HG03135 (cell line): ENCODE results near the gene GFRA4.

Experiments used
- ATAC-seq: cut with Tn5 transposase; IDR thresholded peaks from one replicate; pipeline ENCODE4 v1.9.1; 2021; ENCODE audit warnings: mild to moderate bottlenecking, moderate library complexity; ENCODE audit not compliant: unreplicated experiment

GFRA4 gene

DNA sequence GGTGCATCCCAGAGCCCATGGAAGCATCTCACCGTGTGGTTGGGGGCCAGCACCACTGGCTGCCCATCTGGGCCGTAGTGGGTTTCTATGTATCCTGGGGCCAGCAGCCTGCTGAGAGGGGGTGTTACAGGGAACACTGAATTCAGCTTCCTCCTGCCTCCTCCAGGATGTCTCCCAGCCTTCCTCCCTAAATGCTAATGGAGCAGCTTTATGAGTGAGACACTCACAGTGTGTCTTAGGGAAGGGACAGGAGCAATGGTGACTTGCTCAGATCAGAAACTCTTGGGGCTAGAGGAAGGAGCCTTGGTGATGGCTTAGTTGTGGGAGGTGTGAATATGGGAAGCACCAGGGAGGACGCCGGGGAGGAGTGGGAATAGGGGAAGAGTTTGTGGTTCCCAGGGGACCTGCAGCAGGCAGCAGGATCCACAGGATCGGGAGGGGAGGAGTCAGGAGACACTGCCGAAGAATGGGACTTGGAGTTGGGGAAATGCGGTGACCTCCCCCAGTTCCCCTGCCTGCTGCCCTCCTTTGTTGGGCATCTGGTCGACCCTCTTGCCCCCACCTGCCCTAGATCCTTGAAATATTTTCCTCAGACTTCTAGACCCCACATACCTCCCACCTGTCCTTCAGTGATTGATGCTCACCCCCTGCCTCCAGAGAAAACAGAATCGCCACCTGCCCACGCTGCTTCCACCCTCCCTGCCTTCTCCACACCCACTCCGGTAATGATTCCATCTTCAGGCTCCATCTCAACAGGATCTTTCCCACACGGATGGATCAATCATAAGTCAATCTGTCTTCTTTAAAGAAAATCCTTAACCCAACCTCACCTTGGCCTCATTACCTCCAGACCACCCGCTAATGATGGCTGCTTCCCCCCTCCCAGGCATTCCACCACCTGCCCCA, 12.0 kb upstream of the GFRA4 start:
- ATAC-seq: no peak

- ATAC-seq: no peak
Measured at GRCh38 chr20:3674447-3674846, 11.2 kb upstream of the GFRA4 start.

GRCh38 chr20:3673221-3674070, 10.2 kb upstream of the GFRA4 start:
- ATAC-seq: no peak

DNA sequence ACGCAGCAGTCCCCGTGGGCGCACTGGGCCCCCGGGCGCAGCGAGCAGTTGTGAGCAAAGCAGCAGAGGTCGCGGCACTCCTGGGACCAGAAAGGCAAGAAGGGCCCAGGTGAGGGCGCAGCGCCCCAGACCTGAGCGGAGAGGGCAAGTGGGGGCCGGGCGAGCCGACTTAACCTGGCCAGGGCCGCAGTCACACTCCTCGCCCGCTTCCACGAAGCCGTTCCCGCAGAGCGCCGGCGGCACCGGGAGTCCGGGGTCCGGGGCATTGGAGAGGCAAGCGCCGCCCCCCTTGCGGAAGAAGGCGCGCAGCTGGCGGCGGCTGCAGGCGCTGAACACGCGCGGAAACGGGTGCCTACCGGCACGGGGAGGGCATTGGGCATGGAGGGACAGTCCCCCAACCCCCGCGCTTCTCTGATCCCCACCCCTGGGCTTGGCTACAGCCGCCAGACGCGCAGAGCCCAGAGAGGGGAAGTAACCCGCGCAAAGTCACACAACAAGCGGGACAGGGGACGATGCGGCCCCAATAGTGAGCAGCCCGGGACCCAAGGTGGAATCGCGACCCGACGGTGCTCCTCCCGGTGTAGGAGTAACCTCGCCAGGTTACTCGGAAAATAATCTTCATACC, 9.5 kb upstream of the GFRA4 start:
- no peak for ATAC-seq

DNA sequence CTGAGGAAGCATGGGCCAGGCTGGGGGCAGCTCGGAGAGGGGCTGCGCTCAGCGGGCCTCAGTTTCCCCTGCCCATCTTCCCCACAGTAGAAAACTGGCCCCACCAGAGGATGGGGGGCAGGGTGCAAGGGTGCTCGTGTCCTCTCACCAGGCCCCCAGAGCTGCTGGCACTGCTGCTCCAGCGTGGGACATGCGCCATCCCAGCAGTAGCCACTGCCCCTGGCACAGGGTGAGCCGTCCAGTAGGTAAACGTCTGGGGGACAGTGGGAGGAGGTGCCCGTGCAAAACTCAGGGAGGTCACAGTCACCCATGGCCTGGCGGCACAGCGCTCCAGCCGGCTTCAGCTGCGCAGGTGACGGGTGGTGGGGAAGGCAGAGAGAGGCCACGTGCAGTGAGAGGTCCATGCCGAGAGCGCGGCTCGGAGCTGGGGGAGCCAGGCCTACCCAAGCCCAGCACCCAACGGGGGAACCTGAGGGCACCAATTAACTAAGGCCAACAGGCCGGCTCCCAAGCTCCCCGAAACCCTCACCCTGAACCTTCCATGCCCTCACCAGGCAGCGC, 8.9 kb upstream of the GFRA4 start:
- ATAC-seq: no peak

DNA sequence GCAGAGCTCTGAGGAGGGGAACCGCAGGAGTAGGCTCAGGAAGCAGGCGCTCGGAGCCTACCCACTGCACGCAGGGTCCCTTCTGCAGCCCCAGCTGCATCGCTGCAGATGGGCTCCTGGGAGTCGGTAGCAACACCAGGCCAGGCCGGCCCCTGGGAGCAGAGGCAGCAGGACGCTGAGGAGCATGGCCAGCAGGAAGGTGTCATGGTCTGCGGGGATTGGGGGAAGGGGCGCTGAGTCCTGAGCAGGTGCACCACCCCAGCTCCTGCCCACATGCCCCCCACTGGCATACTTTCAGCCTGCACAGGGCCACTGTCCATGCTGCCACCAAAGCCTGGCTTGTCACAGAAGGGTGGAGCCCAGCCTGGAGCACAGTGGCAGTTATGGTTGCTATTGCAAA, 7.7 kb upstream of the GFRA4 start:
- no peak for ATAC-seq

DNA sequence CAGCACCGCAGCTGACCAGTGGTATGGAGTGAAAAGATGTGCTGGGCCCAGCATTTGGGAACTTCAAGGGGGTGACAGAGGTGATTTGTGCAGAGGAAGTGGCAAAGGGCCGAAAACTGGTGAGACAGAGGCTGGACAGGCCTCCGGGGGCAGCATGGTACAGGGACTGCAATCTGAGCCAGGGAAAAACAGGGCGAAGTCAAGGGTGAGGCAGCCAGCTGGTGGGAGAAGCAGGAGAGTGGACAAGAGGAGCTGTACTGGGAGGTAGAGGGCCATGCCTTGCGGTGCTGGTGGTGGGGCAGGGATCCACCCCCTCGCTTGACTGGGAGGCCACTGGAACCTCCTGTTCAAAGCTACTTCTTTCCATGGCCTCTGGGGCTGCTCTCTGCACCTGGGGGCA, 7.3 kb upstream of the GFRA4 start:
- no peak for ATAC-seq

DNA sequence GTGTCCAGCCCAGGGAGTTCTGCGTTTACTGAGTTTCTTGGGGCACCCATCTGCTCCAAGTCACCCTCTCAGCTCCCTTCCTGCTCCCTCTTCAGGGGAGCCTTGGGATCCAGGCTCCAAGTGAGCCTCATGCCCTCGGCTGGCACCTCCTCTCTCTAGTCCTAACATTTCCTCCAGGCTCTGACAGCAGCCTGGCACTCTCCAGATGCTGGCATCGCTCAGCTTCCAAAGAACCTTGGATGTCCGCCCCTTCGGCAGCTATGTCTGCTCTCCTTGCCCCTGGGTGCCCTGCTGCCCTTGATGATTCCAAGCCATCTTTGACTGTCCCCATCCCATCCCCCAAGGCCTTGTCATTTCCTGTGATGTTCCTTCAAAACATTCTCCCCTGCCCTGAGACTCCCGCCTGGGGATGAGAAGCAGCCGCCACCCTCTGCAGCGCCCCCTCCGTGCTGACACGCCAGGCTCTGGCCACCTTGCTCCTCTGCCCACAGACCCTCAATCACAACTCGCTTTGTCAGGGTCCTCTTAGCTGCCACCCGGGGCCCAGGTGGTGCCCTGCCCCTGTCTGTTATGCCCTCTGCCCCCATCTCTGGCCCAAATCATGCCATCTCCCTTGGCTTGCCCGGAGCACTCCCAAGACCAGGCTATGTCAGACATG, 6.6 kb upstream of the GFRA4 start:
- no peak for ATAC-seq

- ATAC-seq: no peak
Measured at GRCh38 chr20:3667434-3668037, 4.3 kb upstream of the GFRA4 start.

DNA sequence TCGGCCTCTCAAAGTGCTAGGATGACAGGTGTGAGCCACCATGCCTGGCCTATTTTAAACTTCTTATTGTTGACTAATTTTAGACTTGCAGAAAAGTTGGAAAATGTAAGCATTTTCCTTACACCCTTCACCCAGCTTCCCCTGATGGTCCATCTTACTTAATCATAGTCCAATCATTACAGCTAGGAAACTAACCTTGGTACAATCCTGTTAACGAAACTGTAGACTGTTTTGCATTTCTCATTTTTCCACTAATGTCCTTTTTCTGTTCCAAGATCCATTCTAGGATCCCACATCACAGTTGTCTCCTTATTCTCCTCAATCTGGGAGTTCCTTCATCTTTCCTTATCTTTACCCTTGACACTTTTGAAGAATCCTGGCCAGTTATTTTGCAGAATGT, 659 bp upstream of the GFRA4 start:
- no peak for ATAC-seq

DNA sequence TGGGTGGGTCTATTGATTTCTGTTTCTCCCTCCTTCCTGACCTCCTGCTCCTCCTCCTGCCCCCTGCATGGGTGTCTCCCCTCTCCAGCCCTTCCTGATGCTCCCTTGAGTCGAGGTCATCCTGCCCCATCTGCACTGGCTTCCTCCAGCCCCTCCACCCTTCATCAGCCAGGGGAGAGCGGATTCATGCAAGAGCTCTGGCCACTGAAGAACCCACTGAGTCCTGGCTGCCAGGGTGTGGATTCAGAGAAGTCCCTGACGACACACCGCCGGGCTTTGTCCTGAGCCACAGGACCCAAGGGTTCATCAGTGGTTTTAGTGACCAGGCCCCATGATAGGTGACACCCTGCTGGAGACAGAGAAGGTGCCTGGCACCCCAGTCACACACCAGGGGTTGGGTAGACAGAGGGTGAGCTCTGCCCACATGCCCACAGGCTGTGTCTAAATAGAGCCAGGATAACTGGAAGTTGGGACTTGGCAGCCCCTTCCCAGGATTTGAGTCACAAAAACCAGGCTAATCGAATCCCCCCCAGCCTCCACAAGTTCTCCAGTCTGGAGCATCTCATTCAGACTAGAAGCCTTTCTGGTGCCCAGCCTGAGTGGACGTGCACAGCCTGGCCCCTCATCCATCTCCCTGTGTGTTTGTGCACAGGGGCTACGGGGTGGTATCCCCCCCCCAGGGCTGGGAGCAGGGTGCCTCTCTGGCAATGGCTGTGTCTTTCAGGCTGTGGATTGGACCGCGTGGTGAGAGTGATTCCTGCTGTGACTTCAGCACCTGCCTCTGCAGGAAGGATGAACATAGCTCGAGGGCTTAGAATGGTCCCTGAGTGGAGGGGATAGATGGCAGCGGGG, 1.2 kb downstream of the GFRA4 start:
- ATAC-seq: no peak

- ATAC-seq: no peak
Measured at GRCh38 chr20:3661060-3661813, 2.0 kb downstream of the GFRA4 start.

GRCh38 chr20:3660262-3661059, 2.7 kb downstream of the GFRA4 start:
- ATAC-seq: no peak

DNA sequence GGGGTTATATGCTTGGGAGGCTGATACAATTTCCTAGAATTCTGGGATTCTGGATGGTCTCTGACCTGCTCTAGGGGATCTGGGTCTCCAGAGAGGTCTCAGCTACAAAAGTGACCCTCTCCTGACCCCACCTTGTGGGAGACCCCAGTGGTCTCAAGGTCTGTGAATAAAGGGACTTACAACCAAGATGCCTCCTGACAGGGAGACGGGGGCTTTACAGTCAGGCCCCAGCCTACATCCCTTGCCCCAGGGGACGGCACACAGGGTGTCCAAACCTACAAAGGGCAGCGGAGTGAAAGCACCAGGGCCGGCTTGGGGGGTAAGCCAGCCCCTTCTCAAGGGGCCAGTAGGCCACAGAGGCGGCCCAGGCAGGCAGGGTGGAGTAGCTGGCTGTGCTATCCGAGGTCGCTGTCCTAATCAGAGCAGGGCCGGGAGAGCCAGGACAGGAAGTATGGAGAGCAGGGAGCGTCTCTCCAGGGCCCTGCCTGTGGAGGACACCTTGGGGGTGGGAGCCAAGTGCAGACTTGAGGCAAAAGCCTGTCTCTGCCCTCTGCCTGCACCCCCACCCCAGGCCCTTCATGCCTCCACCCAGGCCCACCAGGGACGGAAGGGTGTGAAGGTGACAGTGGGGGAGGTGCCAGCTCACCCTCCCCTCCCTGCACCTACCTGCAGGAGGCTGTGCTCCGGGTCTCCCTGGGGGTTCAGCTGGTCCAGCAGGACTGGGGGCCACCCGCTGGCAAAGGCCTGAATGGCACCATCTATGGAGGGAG, 3.5 kb downstream of the GFRA4 start:
- ATAC-seq: no peak

- peak; percentile 89 for ATAC-seq
Measured at GRCh38 chr20:3658716-3659491, 4.3 kb downstream of the GFRA4 start.

DNA sequence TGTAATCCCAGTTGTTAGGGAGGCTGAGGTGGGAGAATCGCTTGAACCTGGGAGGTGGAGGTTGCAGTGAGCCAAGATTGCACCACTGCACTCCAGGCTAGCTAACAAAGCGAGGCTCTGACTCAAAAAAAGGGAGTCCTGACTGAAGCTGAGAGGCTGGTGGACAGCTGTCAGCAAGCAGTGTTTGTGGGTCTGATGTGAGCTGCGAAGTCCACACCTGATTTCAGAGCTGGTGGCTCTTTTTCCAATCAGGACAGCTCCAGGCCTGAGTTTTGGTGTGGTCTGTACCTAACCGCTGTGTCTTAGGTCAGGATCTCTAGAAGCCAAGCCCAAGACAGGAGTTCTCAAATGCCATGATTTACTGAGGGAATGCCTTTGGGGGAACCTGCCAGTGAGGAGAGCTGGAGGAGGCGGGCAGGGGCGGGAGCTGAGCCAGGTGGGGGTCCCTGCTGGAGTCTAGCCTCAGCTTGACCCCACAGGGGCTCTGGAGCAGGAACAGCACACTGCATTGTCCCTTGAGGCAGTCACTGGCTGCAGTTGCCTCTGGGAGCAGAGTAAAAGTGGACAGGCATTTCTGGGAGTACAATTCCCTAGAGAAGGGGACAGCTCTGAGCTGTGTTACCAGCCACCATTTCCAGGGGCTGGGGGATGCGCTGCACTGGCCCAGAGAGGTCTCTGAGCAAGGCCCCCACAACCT, 5.0 kb downstream of the GFRA4 start:
- ATAC-seq: no peak
